Measurements from ENCODE around the gene FAT1.
A peak's percentile ranks its signal among the peaks of the same experiment; 100 is the strongest.
"Not testable (repeated sequence)": the region's sequence is repeated elsewhere in the genome, so short reads cannot be mapped to it uniquely, and the experiment has no call there.

Gene FAT1

DNA sequence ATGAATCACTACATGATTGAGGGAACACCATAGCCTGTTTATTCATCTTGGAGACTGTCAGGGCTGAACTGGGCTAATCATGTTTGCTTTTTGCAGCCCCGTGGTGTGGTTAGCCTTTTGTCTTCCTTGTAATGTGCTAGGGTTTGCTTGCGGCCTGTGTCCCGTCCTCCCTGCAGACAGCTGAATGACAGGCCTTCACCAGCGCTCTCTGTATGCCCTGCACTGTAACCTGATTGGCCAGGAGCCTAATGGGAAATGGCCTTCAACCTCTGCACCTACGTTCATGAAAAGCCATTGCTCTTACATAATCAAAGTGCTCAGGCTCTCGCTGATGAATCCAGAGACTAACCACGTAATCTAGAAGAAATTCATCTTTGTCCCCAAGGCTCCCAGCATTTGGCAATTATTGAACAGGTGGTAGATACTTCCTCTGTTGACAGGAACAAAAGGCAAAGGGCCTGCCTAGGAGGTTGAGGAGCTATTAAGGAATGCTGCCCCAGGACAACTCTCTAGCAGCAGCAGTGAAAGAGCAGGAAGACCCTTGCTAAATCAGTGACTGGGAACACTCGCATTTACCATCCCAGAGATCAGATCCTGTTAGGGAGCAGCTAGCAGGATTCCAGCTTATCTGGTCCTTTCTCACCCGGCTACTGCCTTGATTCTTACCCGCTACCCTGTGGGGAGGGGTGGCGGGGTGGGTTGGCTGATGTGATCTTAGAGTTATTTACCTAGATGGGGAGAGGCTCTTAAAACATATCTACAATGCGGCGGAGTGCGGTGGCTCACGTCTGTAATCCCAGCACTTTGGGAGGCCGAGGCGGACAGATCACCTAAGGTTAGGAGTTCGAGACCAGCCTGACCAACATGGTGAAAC, 42.3 kb upstream of the FAT1 start:
- H3K4me1 Mint-ChIP-seq, result peaks cover 13% of the 10 kb centered on the region

GRCh38 chr4:186765138-186765537, 41.5 kb upstream of the FAT1 start:
- no peak for TF ChIP-seq CTCF (IDR thresholded peaks at IDR 0.05)
- H3K9me3 Mint-ChIP-seq, result peaks cover 10% of the 10 kb centered on the region
- DNase-seq, result no peak
- peaks cover 18% of the 10 kb centered on the region for H3K4me1 Mint-ChIP-seq
- no peak overlapping the region for H3K4me3 Mint-ChIP-seq
- H3K27ac Mint-ChIP-seq, result no peak overlapping the region
- H3K36me3 Mint-ChIP-seq (ENCODE audit: low read depth), result no peaks in the 10 kb centered on the region
- H3K27me3 Mint-ChIP-seq (ENCODE audit: low read depth, poor library complexity), result peaks cover 3% of the 10 kb centered on the region

More for the DNA sequence above, 42.3 kb upstream of the FAT1 start:
- no peak for TF ChIP-seq CTCF (IDR thresholded peaks at IDR 0.05)
- Mint-ChIP-seq H3K27me3 (ENCODE audit: low read depth, poor library complexity) (peaks cover 6% of the 10 kb centered on the region), H3K9me3 (peaks cover 11% of the 10 kb centered on the region), H3K36me3 (ENCODE audit: low read depth) (no peaks in the 10 kb centered on the region), H3K27ac (peak overlapping the region; percentile 57), H3K4me3 (no peak overlapping the region)
- DNase-seq, result no peak

DNA sequence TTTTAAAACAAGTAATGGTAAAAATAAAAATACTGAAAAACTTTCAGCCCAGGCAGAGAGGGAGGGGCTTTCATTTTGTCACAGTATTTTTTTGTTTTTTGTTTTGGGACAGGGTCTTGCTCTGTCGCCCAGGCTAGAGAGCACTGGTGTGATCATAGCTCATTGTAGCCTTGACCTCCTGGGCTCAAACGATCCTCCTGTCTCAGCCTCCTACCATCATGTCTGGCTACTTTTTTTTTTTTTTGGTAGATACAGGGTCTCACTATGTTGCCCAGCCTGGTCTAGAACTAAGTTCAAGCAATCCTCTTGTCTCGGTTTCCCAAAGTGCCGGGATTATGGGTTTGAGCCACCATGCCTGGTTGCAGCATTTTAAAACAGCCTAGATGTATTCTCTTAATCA, 40.8 kb upstream of the FAT1 start:
- Mint-ChIP-seq H3K4me1 (peaks cover 18% of the 10 kb centered on the region), H3K27me3 (ENCODE audit: low read depth, poor library complexity) (peaks cover 2% of the 10 kb centered on the region), H3K9me3 (peaks cover 5% of the 10 kb centered on the region), H3K36me3 (ENCODE audit: low read depth) (no peaks in the 10 kb centered on the region), H3K27ac (no peak overlapping the region), H3K4me3 (no peak overlapping the region)
- DNase-seq, result no peak
- no peak for TF ChIP-seq CTCF (IDR thresholded peaks at IDR 0.05)

- Mint-ChIP-seq H3K4me3 (no peak overlapping the region), H3K9me3 (peaks cover 8% of the 10 kb centered on the region), H3K27ac (no peak overlapping the region), H3K27me3 (ENCODE audit: low read depth, poor library complexity) (peaks cover 2% of the 10 kb centered on the region), H3K36me3 (ENCODE audit: low read depth) (no peaks in the 10 kb centered on the region), H3K4me1 (peaks cover 18% of the 10 kb centered on the region)
- no peak for TF ChIP-seq CTCF (IDR thresholded peaks at IDR 0.05)
- DNase-seq, result no peak
Observed at GRCh38 chr4:186762865-186763264, 39.2 kb upstream of the FAT1 start.

GRCh38 chr4:186762361-186762760, 38.7 kb upstream of the FAT1 start:
- peaks cover 5% of the 10 kb centered on the region for H3K9me3 Mint-ChIP-seq
- H3K4me3 Mint-ChIP-seq, result no peak overlapping the region
- peaks cover 2% of the 10 kb centered on the region for H3K27me3 Mint-ChIP-seq (ENCODE audit: low read depth, poor library complexity)
- H3K4me1 Mint-ChIP-seq, result peaks cover 18% of the 10 kb centered on the region
- H3K27ac Mint-ChIP-seq, result no peak overlapping the region
- no peaks in the 10 kb centered on the region for H3K36me3 Mint-ChIP-seq (ENCODE audit: low read depth)
- DNase-seq, result no peak
- TF ChIP-seq CTCF (IDR thresholded peaks at IDR 0.05), result no peak

- H3K9me3 Mint-ChIP-seq; DNase-seq; H3K36me3 Mint-ChIP-seq (ENCODE audit: low read depth); H3K27ac Mint-ChIP-seq; H3K27me3 Mint-ChIP-seq (ENCODE audit: low read depth, poor library complexity); H3K4me3 Mint-ChIP-seq: not testable (repeated sequence)
- H3K4me1 Mint-ChIP-seq, result peaks cover 18% of the 10 kb centered on the region
Observed at GRCh38 chr4:186761956-186762355, 38.3 kb upstream of the FAT1 start.

Data from nephron progenitor cell (in vitro differentiated cells).